ENCODE results near the gene SLC6A8.

DNA sequence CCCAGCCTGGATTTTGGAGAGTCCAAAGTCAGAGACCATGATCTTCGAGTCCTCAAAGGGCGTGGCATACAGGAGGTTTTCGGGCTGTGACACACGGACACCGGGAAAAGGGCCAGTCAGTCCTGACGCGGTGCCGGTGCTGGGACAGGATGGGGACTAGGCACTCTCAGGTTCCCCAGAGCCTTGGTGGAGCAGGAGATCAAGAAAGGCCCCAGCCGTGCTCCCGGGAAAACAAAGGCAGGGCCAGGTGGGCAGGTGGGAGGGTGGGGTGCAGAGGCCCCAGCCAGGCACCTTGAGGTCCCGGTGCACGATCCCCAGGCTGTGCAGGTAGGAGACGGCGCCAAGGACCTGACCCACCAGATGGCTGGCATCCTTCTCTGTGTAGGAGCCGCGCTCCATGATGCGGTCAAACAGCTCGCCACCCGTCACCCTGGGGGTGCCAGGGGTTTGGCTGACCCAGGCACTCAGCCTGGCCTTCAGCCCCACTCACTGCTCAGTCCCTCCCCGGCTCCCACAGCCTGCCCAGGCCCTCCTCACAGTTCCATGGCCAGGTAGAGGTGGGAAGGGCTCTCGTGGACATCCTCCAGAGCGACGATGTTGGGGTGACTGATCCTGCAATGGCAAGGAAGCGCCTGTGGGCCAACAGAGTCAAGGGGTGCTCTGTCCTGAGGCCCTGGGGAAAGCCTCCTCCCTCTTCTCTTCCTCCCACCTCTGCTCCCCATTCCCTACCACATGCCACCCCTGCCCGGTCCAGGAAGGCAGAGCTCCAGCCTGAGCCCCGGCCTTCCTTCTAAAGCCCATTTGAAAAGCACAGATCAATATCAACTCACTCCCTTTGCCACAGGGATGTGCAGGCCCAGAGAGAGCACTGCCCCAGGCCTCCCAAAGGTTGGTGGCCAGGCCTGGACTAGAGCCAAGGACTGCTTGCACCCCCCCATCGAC is 15.9 kb upstream of the SLC6A8 start:
- no peak for TF ChIP-seq POLR2A (IDR thresholded peaks at IDR 0.05)
- TF ChIP-seq, protein P1, sequence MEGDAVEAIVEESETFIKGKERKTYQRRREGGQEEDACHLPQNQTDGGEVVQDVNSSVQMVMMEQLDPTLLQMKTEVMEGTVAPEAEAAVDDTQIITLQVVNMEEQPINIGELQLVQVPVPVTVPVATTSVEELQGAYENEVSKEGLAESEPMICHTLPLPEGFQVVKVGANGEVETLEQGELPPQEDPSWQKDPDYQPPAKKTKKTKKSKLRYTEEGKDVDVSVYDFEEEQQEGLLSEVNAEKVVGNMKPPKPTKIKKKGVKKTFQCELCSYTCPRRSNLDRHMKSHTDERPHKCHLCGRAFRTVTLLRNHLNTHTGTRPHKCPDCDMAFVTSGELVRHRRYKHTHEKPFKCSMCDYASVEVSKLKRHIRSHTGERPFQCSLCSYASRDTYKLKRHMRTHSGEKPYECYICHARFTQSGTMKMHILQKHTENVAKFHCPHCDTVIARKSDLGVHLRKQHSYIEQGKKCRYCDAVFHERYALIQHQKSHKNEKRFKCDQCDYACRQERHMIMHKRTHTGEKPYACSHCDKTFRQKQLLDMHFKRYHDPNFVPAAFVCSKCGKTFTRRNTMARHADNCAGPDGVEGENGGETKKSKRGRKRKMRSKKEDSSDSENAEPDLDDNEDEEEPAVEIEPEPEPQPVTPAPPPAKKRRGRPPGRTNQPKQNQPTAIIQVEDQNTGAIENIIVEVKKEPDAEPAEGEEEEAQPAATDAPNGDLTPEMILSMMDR (IDR thresholded peaks at IDR 0.05): no peak
